ENCODE results near the gene FAM120B. TPM values are rescaled to one million over a fixed set of nuclear protein-coding genes. Genes with fewer than 3 reads are reported as not detected.

The FAM120B gene
- polyA plus RNA-seq, 1 donor from 2014 or later: 17.9 TPM

- H4K20me1 ChIP-seq (ENCODE audit: insufficient read depth): no peaks in the 10 kb centered on the region
- no peaks in the 10 kb centered on the region for H3K9me2 ChIP-seq (ENCODE audit: insufficient read depth, low read length)
- H3F3A ChIP-seq (ENCODE audit: insufficient read depth, low read length, poor library complexity, severe bottlenecking): no peaks in the 10 kb centered on the region
- no peaks in the 10 kb centered on the region for H3K79me2 ChIP-seq (replicated peaks; ENCODE audit: insufficient read depth, low read length)
- H3K9me3 ChIP-seq (ENCODE audit: low read length): no peaks in the 10 kb centered on the region
- no peak overlapping the region for H3K9ac ChIP-seq (ENCODE audit: low read length)
- peaks cover 5% of the 10 kb centered on the region for H3K36me3 ChIP-seq (ENCODE audit: insufficient read depth, low read length)
- H3K27me3 ChIP-seq (ENCODE audit: insufficient read depth, low read depth, low read length): no peaks in the 10 kb centered on the region
- no peak overlapping the region for H3K27ac ChIP-seq (ENCODE audit: low read length)
- H3K4me3 ChIP-seq (ENCODE audit: low read length): no peak overlapping the region
- no peak overlapping the region for H2AFZ ChIP-seq (ENCODE audit: low read depth, low read length)
- no peak overlapping the region for H3K4me2 ChIP-seq (ENCODE audit: low read length)
- TF ChIP-seq POLR2AphosphoS5 (IDR thresholded peaks at IDR 0.05) (no peak), MXI1 (conservative IDR thresholded peaks at IDR 0.05; ENCODE audit: poor library complexity, severe bottlenecking) (no peak)
Observed at GRCh38 chr6:170404036-170404435, 97.5 kb downstream of the FAM120B start.

GRCh38 chr6:170404697-170405096 lies 98.1 kb downstream of the FAM120B start:
- Histone ChIP-seq H3K36me3 (ENCODE audit: insufficient read depth, low read length) (peaks cover 5% of the 10 kb centered on the region), H4K20me1 (ENCODE audit: insufficient read depth) (no peaks in the 10 kb centered on the region), H3F3A (ENCODE audit: insufficient read depth, low read length, poor library complexity, severe bottlenecking) (no peaks in the 10 kb centered on the region), H3K9ac (ENCODE audit: low read length) (no peak overlapping the region), H3K27ac (ENCODE audit: low read length) (no peak overlapping the region), H3K27me3 (ENCODE audit: insufficient read depth, low read depth, low read length) (no peaks in the 10 kb centered on the region), H3K4me2 (ENCODE audit: low read length) (no peak overlapping the region), H3K79me2 (replicated peaks; ENCODE audit: insufficient read depth, low read length) (no peaks in the 10 kb centered on the region), H2AFZ (ENCODE audit: low read depth, low read length) (no peak overlapping the region), H3K9me2 (ENCODE audit: insufficient read depth, low read length) (no peaks in the 10 kb centered on the region), H3K4me3 (ENCODE audit: low read length) (no peak overlapping the region), H3K9me3 (ENCODE audit: low read length) (no peaks in the 10 kb centered on the region)
- TF ChIP-seq TAF1 (IDR thresholded peaks at IDR 0.05; ENCODE audit: low read depth) (no peak), RAD21 (conservative IDR thresholded peaks at IDR 0.05) (no peak), MXI1 (conservative IDR thresholded peaks at IDR 0.05; ENCODE audit: poor library complexity, severe bottlenecking) (no peak), SMC3 (conservative IDR thresholded peaks at IDR 0.05; ENCODE audit: poor library complexity) (no peak), REST (IDR thresholded peaks at IDR 0.05; ENCODE audit: borderline replicate concordance) (no peak), POLR2AphosphoS5 (IDR thresholded peaks at IDR 0.05) (no peak), EZH2 (IDR thresholded peaks at IDR 0.05; ENCODE audit: borderline replicate concordance, insufficient read depth, low read length, poor library complexity, severe bottlenecking) (no peak), EP300 (conservative IDR thresholded peaks at IDR 0.05; ENCODE audit: poor library complexity, severe bottlenecking) (no peak), CTCF (IDR thresholded peaks at IDR 0.05; ENCODE audit: poor library complexity, severe bottlenecking) (no peak)
